WTC11 (cell line): ENCODE results near the gene NKG7. TPM values are rescaled to one million over a fixed set of nuclear protein-coding genes. Genes with fewer than 3 reads are reported as not detected.

Experiments used
- ATAC-seq: fragments of 200-7000 bp; cut with Tn5 transposase; 2 replicates; pipeline ENCODE4 v1.10.0; 2021; ENCODE audit warnings: mild to moderate bottlenecking, moderate library complexity
- CTCF ChIA-PET: fragments of 300-600 bp; sonication (Branson Sonifier 250); formaldehyde crosslinking; loops from one replicate; lab custom pipeline; 2021; ENCODE audit warnings: antibody characterized with exemption; lab: Charles Lee
- POLR2A ChIA-PET: fragments of 350-600 bp; sonication (Branson Sonifier 250); formaldehyde crosslinking; loops from one replicate; lab custom pipeline; 2021; ENCODE audit warnings: antibody characterized with exemption; lab: Charles Lee
- DNase-seq: peaks from one replicate; pipeline ENCODE4 v3.0.0; 2021; ENCODE audit warnings: low spot score
- H3K27ac Mint-ChIP-seq: 2 replicates; pipeline ENCODE4 v1.8.0; 2021; ENCODE audit warnings: mixed read lengths
- H3K27me3 Mint-ChIP-seq: 2 replicates; pipeline ENCODE4 v1.8.0; 2021; ENCODE audit warnings: low read depth, mild to moderate bottlenecking, moderate library complexity, mixed read lengths
- H3K36me3 Mint-ChIP-seq: 2 replicates; pipeline ENCODE4 v1.8.0; 2021; ENCODE audit warnings: mixed read lengths
- H3K4me1 Mint-ChIP-seq: 2 replicates; pipeline ENCODE4 v1.8.0; 2022; ENCODE audit warnings: mixed read lengths
- H3K4me3 Mint-ChIP-seq: 2 replicates; pipeline ENCODE4 v1.8.0; 2021; ENCODE audit warnings: mild to moderate bottlenecking, moderate library complexity, mixed read lengths
- H3K9me3 Mint-ChIP-seq: 2 replicates; pipeline ENCODE4 v1.8.0; 2021; ENCODE audit warnings: mixed read lengths
- ARID4B ChIP-seq: sonication (generic); formaldehyde crosslinking; IDR thresholded peaks from 2 replicates; pipeline ENCODE4 v1.8.0; 2023; ENCODE audit warnings: missing genetic modification reagents, mild to moderate bottlenecking, borderline replicate concordance
- ATF2 ChIP-seq: sonication (generic); formaldehyde crosslinking; IDR thresholded peaks from 2 replicates; pipeline ENCODE4 v1.8.1; 2022; ENCODE audit warnings: low read depth, missing genetic modification reagents, borderline replicate concordance
- ELF4 ChIP-seq: sonication (generic); formaldehyde crosslinking; IDR thresholded peaks from 2 replicates; pipeline ENCODE4 v1.8.1; 2022; ENCODE audit warnings: low read depth, mild to moderate bottlenecking, moderate library complexity, missing genetic modification reagents
- FOXK1 ChIP-seq: sonication (generic); formaldehyde crosslinking; IDR thresholded peaks from 2 replicates; pipeline ENCODE4 v1.8.0; 2022; ENCODE audit warnings: mild to moderate bottlenecking, moderate library complexity, missing genetic modification reagents
- FOXP4 ChIP-seq: sonication (generic); formaldehyde crosslinking; IDR thresholded peaks from 2 replicates; pipeline ENCODE4 v1.8.0; 2022; ENCODE audit warnings: mild to moderate bottlenecking, missing genetic modification reagents
- GRHL2 ChIP-seq: fragments of 250-450 bp; sonication (Bioruptor Pico); IDR thresholded peaks from 2 replicates; pipeline ENCODE4 v1.8.0; 2022; ENCODE audit warnings: mild to moderate bottlenecking, moderate library complexity; ENCODE audit not compliant: insufficient replicate concordance, severe bottlenecking
- IRF1 ChIP-seq: sonication (generic); formaldehyde crosslinking; IDR thresholded peaks from 2 replicates; pipeline ENCODE4 v1.8.0; 2023; ENCODE audit warnings: missing genetic modification reagents
- MLX ChIP-seq: sonication (generic); formaldehyde crosslinking; IDR thresholded peaks from 2 replicates; pipeline ENCODE4 v1.8.1; 2023; ENCODE audit warnings: mild to moderate bottlenecking, missing genetic modification reagents, moderate library complexity
- NFATC4 ChIP-seq: fragments of 250-450 bp; sonication (Bioruptor Pico); IDR thresholded peaks from 2 replicates; pipeline ENCODE4 v1.9.0; 2021; ENCODE audit warnings: mild to moderate bottlenecking
- NFE2L1 ChIP-seq: sonication (generic); formaldehyde crosslinking; IDR thresholded peaks from 2 replicates; pipeline ENCODE4 v1.8.1; 2023; ENCODE audit warnings: missing genetic modification reagents
- NR1H2 ChIP-seq: sonication (generic); formaldehyde crosslinking; IDR thresholded peaks from 2 replicates; pipeline ENCODE4 v1.9.0; 2021; ENCODE audit warnings: mild to moderate bottlenecking, moderate library complexity, missing genetic modification reagents
- NR2C2 ChIP-seq: sonication (generic); formaldehyde crosslinking; IDR thresholded peaks from 2 replicates; pipeline ENCODE4 v1.8.0; 2022; ENCODE audit warnings: mild to moderate bottlenecking, missing genetic modification reagents
- NR3C1 ChIP-seq: sonication (generic); formaldehyde crosslinking; conservative IDR thresholded peaks from 2 replicates; pipeline ENCODE4 v1.8.1; 2023; ENCODE audit warnings: low read depth, mild to moderate bottlenecking, missing genetic modification reagents
- PRRX2 ChIP-seq: fragments of 250-450 bp; sonication (Bioruptor Pico); IDR thresholded peaks from 2 replicates; pipeline ENCODE4 v1.8.0; 2021; ENCODE audit warnings: mild to moderate bottlenecking
- SMAD4 ChIP-seq: sonication (generic); formaldehyde crosslinking; IDR thresholded peaks from 2 replicates; pipeline ENCODE4 v1.8.0; 2022; ENCODE audit warnings: mild to moderate bottlenecking, missing genetic modification reagents
- ZMAT4 ChIP-seq: fragments of 250-450 bp; sonication (Bioruptor Pico); IDR thresholded peaks from 2 replicates; pipeline ENCODE4 v1.9.0; 2021; ENCODE audit warnings: mild to moderate bottlenecking
- ZNF219 ChIP-seq: sonication (generic); formaldehyde crosslinking; IDR thresholded peaks from 2 replicates; pipeline ENCODE4 v1.8.0; 2023; ENCODE audit warnings: missing genetic modification reagents, mild to moderate bottlenecking, borderline replicate concordance
- ZNF232 ChIP-seq: sonication (generic); formaldehyde crosslinking; IDR thresholded peaks from 2 replicates; pipeline ENCODE4 v1.8.0; 2022; ENCODE audit warnings: mild to moderate bottlenecking, missing genetic modification reagents
- ZNF317 ChIP-seq: sonication (generic); formaldehyde crosslinking; IDR thresholded peaks from 2 replicates; pipeline ENCODE4 v1.8.1; 2023; ENCODE audit warnings: low read depth, mild to moderate bottlenecking, moderate library complexity, missing genetic modification reagents, borderline replicate concordance
- ZNF396 ChIP-seq: fragments of 250-450 bp; sonication (Bioruptor Pico); IDR thresholded peaks from 2 replicates; pipeline ENCODE4 v1.8.0; 2021; ENCODE audit warnings: mild to moderate bottlenecking, moderate library complexity, borderline replicate concordance
- ZNF671 ChIP-seq: fragments of 250-450 bp; sonication (Bioruptor Pico); IDR thresholded peaks from 2 replicates; pipeline ENCODE4 v1.8.0; 2021; ENCODE audit warnings: mild to moderate bottlenecking
- total RNA-seq: library from RNA; stranded (reverse); gene quantifications from 3 replicates; pipeline ENCODE4 v1.2.3, GENCODE V29; 2021

NKG7 gene
- total RNA-seq, 1 experiment from 2014 or later = 0.63 TPM

GRCh38 chr19:51357952-51358351 lies 14.5 kb downstream of the NKG7 start (continued):
- TF ChIP-seq PRRX2 (CRISPR knock-in tag) (no peak), ARID4B (CRISPR knock-in tag) (no peak), IRF1 (CRISPR knock-in tag) (no peak), GRHL2 (CRISPR knock-in tag) (no peak), NR2C2 (CRISPR knock-in tag) (no peak), ATF2 (CRISPR knock-in tag) (no peak), ELF4 (CRISPR knock-in tag) (no peak)

GRCh38 chr19:51356159-51356801 lies 16.2 kb downstream of the NKG7 start:
- Mint-ChIP-seq H3K27me3 (no peaks in the 10 kb centered on the region), H3K4me3 (no peak overlapping the region), H3K27ac (no peak overlapping the region; the same call in 1 of the 2 replicates), H3K9me3 (no peaks in the 10 kb centered on the region), H3K36me3 (no peaks in the 10 kb centered on the region), H3K4me1 (peaks cover 15% of the 10 kb centered on the region)
- TF ChIP-seq NFE2L1 (CRISPR knock-in tag) = no peak
- no peak for DNase-seq
- POLR2A ChIA-PET = no interaction called here
- ATAC-seq = no peak
- CTCF ChIA-PET = interaction anchor here (1.0 to 1.7 kb wide), 3 partner anchors 17 to 51 kb away, joined by 3 read pairs; no protein-coding TSS in a partner anchor

- ATAC-seq = peak; percentile 93
- TF ChIP-seq SMAD4 (CRISPR knock-in tag) = no peak
- TF ChIP-seq NFATC4 (CRISPR knock-in tag) = no peak
- TF ChIP-seq ZNF232 = no peak
- TF ChIP-seq FOXK1 (CRISPR knock-in tag) = no peak
- TF ChIP-seq ZNF219 = no peak
- TF ChIP-seq NR1H2 = no peak
- no peak for TF ChIP-seq GRHL2 (CRISPR knock-in tag)
- TF ChIP-seq ZNF396 = no peak
- TF ChIP-seq FOXP4 = no peak
- no peak for TF ChIP-seq MLX (CRISPR knock-in tag)
- TF ChIP-seq ZNF317 = no peak
- TF ChIP-seq NR3C1 = no peak
- TF ChIP-seq ZMAT4 = no peak
- TF ChIP-seq ZNF671 (CRISPR knock-in tag) = no peak
These were observed 17.7 kb downstream of the NKG7 start for GRCh38 chr19:51354742-51355148.

More at GRCh38 chr19:51354742-51355148, 17.7 kb downstream of the NKG7 start:
- ChIA-PET POLR2A (interaction anchor here (1.9 kb wide), 1 partner anchor 13 kb away, joined by 6 read pairs; no protein-coding TSS in a partner anchor), CTCF (interaction anchor here (0.8 to 1.7 kb wide), 6 partner anchors 15 to 67 kb away, joined by 3 to 10 read pairs (median 4); partner anchors contain the start of gene C19orf84)
- H3K4me1 Mint-ChIP-seq = peaks cover 15% of the 10 kb centered on the region
- no peaks in the 10 kb centered on the region for H3K27me3 Mint-ChIP-seq
- H3K9me3 Mint-ChIP-seq = no peaks in the 10 kb centered on the region
- peak; percentile 60 for DNase-seq
- peaks cover 5% of the 10 kb centered on the region; the same call in 1 of the 2 replicates for H3K36me3 Mint-ChIP-seq
- H3K4me3 Mint-ChIP-seq = no peak overlapping the region
- H3K27ac Mint-ChIP-seq = peak overlapping the region; percentile 34
